Vagina (tissue), 2 donors: ENCODE results near the gene PPIA.

Experiments
- CTCF ChIP-seq, 3 experiments: fragments of 450-650 bp in 2 of 3; fragments of 200-600 bp in 1 of 3; sonication (generic) in 1 of 3; IDR thresholded peaks; one replicate each; pipeline ENCODE4 v1.5.1; 2017 to 2019; ENCODE audit warnings: antibody characterized with exemption in 3 of 3, mild to moderate bottlenecking in 2 of 3, moderate library complexity in 2 of 3
- POLR2A ChIP-seq, 2 donors: fragments of 450-650 bp; IDR thresholded peaks; one replicate each; pipeline ENCODE4 v1.6.1; 2017; ENCODE audit warnings: antibody characterized with exemption in 2 of 2, mild to moderate bottlenecking in 2 of 2, moderate library complexity in 2 of 2
- POLR2AphosphoS5 ChIP-seq, 2 donors: sonication (generic); formaldehyde crosslinking; IDR thresholded peaks; one replicate each; pipeline ENCODE4 v1.9.0; 2017; ENCODE audit warnings: antibody characterized with exemption in 2 of 2, mild to moderate bottlenecking in 2 of 2, low read depth in 1 of 2; ENCODE audit not compliant: insufficient read depth in 1 of 2

- TF ChIP-seq POLR2A (IDR thresholded peaks at IDR 0.05) (no peak), POLR2AphosphoS5 (IDR thresholded peaks at IDR 0.05; ENCODE audit: insufficient read depth in 1 of 2, low read depth in 1 of 2) (no peak), CTCF (IDR thresholded peaks at IDR 0.05) (no peak)
Measured at GRCh38 chr7:44755698-44756627, 40.5 kb upstream of the PPIA start.
